ENCODE data around the gene IFT57.

GRCh38 chr3:108191394-108191793 is 30.8 kb downstream of the IFT57 start:
- TF ChIP-seq CTCF (IDR thresholded peaks at IDR 0.05; ENCODE audit: insufficient read depth, low read length, poor library complexity, severe bottlenecking) (no peak), EZH2phosphoT487 (conservative IDR thresholded peaks at IDR 0.05; ENCODE audit: low read length) (no peak)

Data from SU-DHL-6 (cell line).